HG03196 (cell line): ENCODE data around the gene FCN3.
"Not testable (repeated sequence)": the region's sequence is repeated elsewhere in the genome, so short reads cannot be mapped to it uniquely, and the experiment has no call there.

Experiments used
- ATAC-seq: cut with Tn5 transposase; IDR thresholded peaks from one replicate; pipeline ENCODE4 v1.9.1; 2021; ENCODE audit not compliant: unreplicated experiment

Gene FCN3

DNA sequence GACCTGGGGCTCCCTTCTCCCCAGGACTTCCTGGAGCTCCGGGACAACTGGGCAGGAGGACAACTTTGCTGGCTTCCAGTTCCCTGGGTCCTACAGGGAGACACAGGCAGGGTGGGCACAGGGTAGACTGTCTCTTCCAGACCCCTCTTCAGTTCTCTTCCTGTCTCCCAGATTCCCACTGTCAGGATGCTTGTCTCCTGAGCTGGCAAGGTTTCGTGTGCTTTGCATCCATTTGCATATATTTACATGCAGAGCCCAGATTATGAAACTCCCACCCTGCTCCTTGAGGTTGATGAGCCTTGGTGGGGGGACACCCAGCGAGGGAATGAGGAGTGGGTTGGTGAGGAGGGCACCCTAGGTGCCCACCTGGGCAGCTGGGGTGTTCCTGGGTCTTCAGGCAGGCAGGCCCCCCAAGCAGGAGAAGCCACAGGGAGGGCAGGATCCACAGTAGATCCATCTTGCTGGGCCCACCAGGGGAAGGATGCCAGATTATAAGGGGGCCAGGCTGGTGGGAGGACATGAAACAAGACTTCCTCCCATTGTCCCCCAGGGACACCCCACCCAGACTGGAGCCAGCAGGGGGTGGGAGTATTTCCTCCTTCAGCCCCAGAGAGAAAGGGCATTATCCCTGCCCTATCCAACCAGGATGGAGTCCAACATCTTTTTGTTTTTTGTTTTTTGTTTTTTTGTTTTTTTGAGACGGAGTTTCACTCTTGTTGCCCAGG is at the start of gene FCN3:
FCN3 (minus strand) TSS at position 463 of the 725 bp plus-strand sequence; CDS start at position 457, 6 bp downstream.
- ATAC-seq, result no peak

DNA sequence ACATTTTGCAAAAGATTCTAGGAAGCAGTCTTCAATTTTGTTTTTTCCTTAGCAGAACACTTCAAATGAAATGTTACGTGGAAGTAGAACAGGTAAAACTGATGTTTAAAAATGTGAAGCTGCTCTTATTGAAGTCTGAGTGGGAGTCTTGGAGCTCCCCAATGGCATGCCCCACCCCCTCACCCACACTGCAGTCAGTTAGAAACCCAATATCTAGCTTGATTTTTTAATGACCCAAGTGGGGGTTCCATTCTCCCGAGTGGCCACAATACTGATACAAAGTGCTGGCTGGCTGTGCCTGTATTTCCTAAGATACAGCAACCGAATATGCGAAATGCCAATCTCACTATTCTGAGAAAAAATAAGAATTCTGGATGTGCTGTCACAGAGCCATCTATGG is 49.1 kb upstream of the FCN3 start:
- no peak for ATAC-seq

DNA sequence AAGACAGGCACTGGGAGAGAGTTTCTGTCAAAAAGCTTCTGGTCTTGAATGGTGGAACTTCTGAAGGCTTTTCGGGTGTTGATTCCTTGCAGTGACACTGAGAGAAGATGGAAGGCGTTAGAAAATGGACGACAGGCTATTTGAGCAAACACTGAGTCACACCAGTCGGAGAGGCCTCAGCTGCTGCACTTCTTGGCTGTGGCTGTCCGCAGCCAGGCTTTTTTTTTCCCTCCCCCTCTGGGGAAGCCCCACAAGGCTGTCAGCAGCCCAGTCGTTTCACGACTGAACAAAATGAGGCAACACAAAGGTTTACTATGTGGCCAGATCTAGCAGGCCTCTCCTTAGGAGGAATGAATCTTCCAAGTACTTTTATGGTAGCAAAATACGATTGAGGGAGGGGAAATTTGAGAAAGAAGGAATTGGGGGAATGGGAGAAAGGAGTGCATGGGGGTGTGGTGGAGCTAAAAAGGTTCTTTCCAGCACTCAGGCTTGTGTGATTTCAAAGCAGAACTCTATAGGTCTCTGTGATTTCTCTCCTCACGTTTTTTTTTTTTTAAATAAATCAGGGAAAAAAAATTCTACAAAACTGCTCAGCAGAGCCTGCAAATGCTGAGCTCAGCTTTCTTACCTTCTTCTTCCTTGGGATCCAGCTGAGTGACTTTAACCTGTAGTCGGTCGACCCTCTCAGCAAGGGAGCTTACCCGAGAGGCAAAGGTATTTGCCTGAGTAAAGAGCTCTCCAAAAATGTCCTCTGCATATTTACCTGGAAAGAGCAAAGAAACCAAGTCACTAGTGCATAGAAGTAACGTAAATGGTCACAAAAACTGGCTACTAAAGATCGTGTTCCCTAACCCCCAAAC is 43.9 kb upstream of the FCN3 start:
- no peak for ATAC-seq

DNA sequence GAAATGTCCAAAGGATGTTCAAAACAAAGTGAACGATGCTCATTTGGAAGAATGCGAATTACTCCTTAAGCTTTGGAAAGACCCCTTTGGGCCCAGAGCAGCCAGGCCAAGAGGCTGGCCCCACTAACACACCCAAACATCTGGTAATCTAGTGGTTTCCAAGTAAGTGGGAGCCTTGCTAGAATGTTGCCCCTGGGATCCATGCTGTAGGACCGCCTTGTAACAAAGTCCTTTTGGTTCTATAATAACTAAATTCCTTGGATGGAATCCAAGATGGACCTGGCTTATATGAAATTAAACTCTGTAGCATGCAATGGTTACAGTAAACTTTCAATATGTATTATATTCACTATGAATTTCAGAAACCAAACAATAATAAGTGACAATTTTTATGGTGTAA is 43.1 kb upstream of the FCN3 start:
- no peak for ATAC-seq

DNA sequence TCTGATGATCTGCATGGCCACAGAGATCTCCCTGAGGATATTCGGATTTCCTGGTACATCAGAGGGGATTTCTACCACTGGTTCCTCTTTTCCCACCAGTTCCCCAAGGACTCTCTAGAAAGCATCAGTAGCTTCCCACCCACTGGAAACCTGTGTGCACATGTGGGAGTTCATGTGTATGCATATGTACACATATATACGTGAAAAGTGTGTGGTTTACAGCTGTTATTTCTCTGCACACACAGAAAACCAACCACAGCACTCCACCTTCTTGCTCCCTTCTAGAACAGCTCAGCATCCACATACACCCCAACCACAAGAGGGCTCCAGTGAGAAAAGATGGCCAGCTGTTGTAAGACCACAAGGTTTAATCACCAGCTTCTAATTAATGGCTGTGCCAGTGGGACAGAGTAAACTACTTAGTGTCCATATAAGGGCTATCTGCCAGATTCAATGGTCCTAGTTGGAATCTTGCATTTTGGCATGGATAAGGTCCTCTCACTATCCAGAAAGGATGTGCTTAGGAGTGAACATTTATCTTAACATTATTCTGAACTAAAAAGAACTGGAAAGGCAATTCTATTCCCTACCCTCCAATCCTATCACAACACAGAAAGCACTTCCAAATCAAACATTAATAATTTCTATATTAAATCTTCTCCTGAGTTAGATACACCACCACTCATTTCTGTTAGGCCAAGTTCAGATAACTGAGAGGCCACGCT is 41.9 kb upstream of the FCN3 start:
- peak; percentile 42 for ATAC-seq

DNA sequence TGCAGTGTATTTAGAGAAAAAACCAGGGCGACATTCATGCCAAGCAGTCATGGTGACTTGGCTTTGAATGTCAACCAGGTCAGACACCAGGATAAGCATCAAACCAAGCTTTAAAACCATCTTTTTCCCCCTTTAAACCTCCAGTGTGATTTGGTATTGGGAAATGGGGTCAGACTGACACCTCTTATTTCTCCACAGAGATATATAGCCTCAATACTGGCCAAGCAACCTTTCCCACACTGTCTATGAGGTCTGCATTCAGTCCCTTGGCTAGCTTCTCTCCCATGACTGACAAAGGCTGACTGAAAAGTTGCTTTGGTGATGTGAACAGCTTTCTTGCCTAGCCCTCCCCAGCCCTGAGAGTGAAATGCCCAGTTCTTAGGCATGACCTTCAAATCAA is 39.5 kb upstream of the FCN3 start:
- no peak for ATAC-seq

DNA sequence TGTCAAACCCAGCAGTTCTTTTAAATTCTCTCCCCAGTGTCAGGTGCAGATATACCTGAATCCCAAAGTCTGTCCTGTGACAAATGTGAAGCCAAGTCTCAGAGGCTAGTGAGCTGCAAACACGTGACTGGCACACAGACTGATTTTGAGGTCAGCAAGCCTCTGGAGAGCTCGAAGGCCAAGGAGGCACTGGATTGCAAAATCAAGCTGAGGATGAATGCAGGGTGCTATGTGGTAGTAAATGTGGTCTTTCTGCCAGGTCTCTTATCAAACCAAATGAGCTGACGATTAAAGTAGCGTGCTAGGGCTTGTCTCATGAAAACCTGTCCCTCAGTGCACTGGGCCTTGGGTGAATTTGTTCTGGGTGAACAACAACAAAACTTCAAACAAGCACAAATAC is 38.4 kb upstream of the FCN3 start:
- ATAC-seq, result no peak

DNA sequence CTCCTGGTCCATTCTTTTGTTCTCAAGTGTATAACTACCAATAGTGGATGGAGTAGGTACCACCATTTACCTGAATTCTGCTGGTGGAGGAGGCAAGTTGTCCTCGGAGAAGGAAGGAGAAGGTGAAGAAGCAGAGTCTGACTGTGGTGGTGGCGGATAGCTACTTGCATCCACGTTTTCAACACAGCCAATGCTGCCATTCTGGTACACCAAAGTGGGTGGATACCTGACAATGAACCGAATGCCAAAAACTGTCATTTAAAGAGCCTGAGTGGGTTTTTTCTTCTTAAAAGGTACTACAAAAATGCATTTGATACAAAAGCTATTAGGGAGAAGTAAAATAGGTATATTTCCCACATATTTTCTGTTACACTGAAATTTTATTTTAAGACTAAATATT is 37.9 kb upstream of the FCN3 start:
- ATAC-seq, result no peak

DNA sequence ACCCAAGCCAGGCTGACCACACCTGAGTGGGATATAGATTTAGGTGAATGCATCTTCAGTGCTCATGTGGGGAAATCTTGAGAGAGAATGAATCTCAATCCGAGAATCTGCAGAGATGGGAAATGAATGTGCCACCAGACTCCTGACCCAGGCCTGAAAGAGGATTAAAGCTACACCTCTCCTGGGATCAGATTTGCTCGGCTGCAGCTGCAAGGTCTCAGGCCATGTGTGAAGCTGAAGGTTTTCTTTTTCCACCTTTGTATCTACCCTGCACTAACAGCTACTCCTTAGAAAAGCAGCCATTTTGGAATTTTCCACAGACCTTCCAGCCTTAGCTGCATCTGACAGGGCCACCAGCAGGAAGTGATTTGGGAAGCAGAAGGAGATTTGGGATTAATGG is 36.1 kb upstream of the FCN3 start:
- ATAC-seq, result no peak

DNA sequence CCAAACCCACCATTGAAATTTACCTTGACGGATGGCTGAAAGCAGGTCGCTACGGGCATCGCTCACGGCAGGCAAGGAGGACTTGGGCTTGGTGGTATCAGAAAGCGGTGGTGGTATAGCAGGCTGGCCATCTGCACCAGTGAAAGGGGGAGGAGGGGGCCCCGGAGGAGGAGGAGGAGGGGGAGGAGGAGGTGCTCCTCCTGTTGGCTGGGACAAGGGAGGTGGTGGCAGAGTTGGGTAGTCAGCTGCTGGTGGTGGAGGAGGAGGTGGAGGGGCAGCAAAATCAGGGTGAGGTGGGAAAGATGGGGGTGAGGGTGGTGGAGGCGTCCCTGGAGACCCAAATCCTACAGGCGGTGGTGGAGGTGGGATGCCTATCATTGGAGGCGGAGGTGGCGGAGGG is 35.0 kb upstream of the FCN3 start:
- ATAC-seq, result no peak

DNA sequence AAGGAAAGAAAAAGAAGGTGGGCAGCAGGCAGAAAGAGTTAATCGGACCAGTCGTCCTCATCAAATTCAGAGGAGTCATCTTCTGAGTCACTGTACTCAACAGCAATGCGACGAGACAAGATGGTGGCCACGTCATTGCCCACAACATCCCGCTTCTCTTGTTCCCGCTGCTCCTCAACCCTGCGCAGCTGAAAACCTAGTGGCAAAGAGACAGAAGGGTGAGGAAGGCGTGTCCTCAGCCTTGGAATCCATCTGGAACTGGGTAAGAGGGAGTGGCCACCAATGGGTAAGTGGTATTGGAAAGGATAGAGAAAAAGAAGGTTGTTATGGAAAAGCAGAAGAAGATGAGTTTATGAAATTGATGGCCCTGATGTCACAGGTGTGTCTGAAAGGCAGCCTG is 33.5 kb upstream of the FCN3 start:
- no peak for ATAC-seq

DNA sequence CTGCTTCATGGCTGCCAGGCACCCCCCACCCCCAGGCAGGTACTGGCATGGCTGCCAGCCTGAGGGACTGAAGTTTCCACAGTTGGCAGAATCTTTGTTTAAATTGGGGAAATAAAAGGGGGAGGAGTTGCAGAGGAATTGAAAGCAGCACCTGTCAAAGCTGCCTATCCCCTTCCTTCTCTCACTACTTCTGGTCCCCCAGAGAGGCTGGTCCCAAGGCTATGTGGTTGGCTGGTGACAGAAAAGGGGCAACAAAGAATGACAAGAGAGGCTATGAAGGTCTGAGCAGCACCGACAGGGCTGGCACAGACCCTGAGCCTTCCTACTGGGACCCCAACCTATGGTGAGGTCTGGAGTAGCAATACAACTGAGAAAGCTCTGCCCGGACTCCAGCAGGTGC is 32.2 kb upstream of the FCN3 start:
- ATAC-seq, result not testable (repeated sequence)

DNA sequence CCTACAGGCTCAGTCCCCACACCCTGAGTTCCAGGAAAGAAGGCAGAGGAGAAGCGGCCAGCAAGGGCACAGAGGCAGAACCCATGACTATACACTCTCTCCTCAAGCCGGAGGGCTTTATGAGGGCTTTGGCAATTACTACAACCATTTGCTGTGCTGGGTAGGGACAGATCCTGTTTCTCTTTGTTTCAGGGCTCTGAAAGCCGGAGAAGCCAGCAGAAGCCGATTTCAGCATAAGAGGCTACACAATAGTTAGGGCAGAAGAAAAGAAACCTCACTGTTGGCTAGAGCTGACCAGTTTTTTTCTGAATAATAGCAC is 31.7 kb upstream of the FCN3 start:
- ATAC-seq, result no peak

DNA sequence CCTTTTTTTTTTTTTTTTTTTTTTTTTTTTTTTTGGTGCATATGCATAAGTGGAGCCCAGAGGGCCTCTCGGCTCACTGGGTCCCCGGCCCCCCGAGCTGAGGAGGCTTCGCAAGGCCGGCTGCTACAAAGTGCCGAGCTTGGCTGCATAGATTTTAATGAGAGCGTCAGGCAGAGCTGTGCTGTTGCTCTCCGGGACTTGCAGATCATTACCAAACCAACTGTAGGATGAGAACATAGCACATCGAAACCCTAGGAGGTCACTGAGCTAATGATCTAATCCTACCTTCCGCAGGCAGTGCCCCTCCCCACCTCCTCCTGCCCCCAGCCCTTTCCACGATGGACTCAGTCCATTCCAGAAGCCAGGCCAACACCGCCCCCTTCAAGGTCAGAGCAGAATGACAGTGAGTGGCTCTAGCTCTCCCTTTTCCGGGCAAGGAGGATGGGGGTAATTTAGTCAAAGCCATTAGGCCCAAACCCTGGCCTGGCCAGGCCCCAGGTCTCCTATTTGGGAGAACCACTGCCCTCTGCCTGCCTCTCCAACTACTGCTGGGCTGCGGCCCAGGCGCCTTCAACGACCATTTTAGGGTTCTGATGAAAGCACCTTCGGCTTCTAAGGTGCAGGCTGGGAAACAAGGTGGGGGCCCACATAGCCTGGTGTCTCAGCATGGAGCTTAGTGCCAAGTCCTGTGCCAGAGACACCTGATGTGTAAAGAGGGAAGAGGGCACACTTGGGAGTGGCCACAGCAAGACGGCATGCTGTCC is 31.2 kb upstream of the FCN3 start:
- not testable (repeated sequence) for ATAC-seq

DNA sequence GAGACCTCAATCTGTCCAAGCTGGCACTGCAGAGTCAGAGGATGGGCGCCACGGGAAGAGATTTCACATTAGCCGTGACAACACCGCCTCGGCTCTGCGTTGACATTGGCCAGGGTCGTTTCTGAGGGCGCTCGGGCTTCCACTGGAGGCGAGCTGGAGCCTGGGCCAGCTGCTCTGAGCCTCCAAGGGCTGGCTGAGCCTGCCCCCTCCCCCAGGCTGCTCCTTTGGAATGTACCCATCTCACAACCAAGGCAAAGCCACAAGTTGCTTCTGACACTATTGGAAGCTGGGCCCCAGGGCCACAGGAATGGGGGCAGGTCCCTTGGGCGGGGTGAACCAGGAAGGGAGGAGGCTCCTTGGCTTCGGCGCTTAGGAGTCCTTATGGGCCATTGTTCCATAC is 30.4 kb upstream of the FCN3 start:
- no peak for ATAC-seq

DNA sequence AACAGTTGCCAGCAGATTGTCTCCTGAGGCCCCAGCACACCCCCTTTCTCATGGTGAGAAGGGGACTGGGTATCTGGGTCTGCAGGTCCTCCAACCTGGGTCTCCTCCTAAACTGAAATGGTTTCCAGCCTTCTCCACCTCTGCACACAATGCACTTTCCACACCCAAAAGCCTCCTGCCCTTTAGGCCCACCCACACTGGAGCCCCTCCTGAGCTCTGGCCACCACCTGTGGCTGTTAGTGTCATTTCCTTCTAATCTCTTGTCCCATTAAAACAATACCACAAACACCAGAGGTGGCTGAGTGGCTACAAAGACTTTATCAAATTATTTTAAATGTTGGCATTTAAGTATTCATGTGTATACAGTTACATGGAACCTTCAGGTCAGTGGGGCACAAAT is 29.3 kb upstream of the FCN3 start:
- no peak for ATAC-seq

DNA sequence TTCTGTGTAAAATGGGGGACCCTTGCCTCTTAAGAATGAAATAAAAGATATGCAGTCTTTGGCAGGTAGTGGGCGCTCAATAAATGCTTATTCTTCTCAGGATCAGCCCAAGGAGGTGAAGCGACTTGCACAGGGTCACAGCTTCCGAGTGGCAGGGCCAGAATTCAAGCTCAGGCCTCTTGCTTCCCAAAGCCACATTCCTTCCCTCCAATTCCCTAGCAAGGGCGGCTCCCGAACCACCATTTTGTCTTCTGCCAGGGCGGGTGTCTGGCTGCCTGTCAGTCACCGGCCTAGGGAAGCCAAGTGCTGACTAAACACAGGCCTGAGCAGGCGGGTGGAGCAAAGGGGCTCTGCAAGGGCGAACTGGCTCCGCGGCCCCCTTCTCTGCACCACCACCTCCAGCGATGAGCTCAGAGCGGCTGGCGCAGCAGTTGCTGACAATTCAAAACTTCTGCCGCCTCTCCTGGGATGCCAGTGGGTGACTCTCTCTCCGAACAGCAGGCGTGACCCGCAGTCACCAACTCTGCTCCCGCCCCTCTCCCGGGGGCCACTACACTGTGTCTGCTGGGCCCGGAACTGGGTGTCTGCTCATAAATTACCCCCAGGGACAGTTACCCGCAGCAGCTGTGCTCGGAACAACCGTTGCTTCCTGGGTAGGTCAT is 28.6 kb upstream of the FCN3 start:
- ATAC-seq, result peak; percentile 37

DNA sequence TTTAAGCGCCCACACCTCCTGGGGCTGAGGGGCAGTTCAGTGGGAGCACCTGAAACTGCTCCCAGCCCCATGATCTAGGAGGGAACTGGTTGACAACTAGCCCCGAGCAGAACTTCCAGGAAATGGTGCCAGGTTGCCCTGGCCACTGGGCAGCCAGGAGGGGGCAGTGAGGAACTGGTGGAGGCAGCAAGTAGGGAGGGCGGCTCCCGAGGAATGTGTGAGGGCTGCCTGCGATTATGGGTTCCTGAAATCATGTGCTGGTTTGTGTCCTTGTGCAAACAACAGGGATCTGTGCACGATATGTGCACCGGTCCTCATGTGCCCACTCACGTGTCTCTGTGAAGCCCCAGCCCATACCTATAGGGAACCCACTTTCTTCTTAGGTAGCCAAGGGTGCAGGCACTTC is 27.7 kb upstream of the FCN3 start:
- ATAC-seq, result no peak

DNA sequence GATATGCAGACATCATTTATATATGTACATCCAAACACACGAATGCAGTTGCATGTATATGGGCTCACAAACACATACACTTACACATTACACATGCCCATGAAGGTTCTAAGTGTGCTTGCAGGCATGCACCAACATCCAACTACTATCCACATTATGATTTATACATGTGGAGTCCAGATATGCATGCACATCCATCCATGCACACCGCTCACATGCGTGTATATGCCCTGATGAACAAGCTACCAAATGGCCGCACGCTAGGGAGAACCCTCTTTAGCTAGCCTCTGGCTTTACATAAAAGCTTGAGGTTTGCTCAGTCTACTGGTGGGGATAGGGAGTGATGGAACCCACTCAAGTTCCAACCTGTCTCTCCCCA is 26.3 kb upstream of the FCN3 start:
- no peak for ATAC-seq

DNA sequence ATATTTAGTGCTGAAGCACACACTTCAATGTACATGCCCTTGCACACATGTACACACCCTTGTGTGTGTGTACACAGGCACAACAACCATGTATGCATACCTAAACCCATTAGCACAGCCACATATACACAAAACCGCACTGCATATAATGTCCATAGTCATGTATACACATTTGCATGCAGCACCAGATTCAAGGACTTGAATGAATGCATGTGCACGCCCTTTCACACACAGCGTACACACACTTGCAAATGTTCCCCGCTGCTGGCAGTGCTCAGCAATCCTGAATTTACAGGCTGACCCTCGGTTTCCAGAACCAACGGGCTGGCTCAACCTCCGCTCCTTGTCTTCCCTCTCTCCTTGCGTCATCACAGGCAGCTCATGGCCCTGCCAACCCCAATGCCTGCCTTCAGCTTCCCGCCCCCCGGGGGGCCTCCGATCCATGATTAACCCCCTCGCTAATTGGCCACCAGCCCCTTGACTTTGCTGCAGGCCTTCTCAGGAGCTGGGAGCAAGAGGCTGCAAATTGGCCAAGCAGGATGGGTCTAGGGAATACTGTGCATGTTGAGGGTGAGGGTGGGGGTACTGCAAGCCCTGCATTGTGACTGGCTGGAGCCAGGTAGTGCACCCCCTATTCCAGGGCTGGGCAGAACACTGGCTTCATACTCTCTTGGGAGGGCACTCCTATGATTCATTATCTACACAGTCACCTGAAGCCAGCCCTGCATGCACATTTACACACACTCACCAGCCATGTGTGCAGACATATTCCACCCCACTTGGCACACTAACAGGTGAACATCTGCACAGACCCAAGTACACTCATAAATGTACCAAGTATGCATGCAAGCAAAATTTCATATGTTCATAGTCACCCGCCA is 25.7 kb upstream of the FCN3 start:
- ATAC-seq, result no peak
